Progenitor cell of endocrine pancreas (in vitro differentiated cells): Measurements from ENCODE around the gene NCAN. TPM values are rescaled to one million over a fixed set of nuclear protein-coding genes. Genes with fewer than 3 reads are reported as not detected.

Experiments used
- DNase-seq: peaks from one replicate; pipeline ENCODE4 v3.0.0; 2021; ENCODE audit warnings: low spot score; ENCODE audit not compliant: unreplicated experiment
- H3K27ac Mint-ChIP-seq: 2 replicates; pipeline ENCODE4 v1.8.0; 2021; ENCODE audit warnings: mild to moderate bottlenecking, moderate library complexity, mixed read lengths
- H3K27me3 Mint-ChIP-seq: 2 replicates; pipeline ENCODE4 v1.8.0; 2021; ENCODE audit warnings: mixed read lengths
- H3K36me3 Mint-ChIP-seq: 2 replicates; pipeline ENCODE4 v1.8.0; 2022; ENCODE audit warnings: mixed read lengths; ENCODE audit not compliant: insufficient read depth
- H3K4me1 Mint-ChIP-seq: 2 replicates; pipeline ENCODE4 v1.8.0; 2021; ENCODE audit warnings: low read depth, mixed read lengths
- H3K4me3 Mint-ChIP-seq: 2 replicates; pipeline ENCODE4 v1.8.0; 2021; ENCODE audit warnings: low read depth, mild to moderate bottlenecking, moderate library complexity, mixed read lengths
- H3K9me3 Mint-ChIP-seq: 2 replicates; pipeline ENCODE4 v1.8.0; 2021; ENCODE audit warnings: low read depth, mixed read lengths
- CTCF ChIP-seq: fragments of 200-600 bp; sonication (generic); IDR thresholded peaks from one replicate; pipeline ENCODE4 v1.5.0; 2021; ENCODE audit warnings: antibody characterized with exemption, mild to moderate bottlenecking; ENCODE audit not compliant: unreplicated experiment
- total RNA-seq: library from RNA; stranded (reverse); gene quantifications from 2 replicates; pipeline ENCODE4 v1.2.1, GENCODE V29; 2021

Gene NCAN
- total RNA-seq, 1 donor from 2014 or later, result 0.17 TPM

GRCh38 chr19:19179548-19180441 is 32.0 kb upstream of the NCAN start:
- Mint-ChIP-seq H3K27ac (no peak overlapping the region), H3K27me3 (no peaks in the 10 kb centered on the region), H3K4me1 (no peaks in the 10 kb centered on the region), H3K9me3 (no peaks in the 10 kb centered on the region), H3K4me3 (no peak overlapping the region), H3K36me3 (peaks cover 11% of the 10 kb centered on the region)
- DNase-seq, result no peak
- no peak for TF ChIP-seq CTCF

- no peaks in the 10 kb centered on the region for H3K9me3 Mint-ChIP-seq
- peaks cover 16% of the 10 kb centered on the region for H3K36me3 Mint-ChIP-seq
- no peaks in the 10 kb centered on the region for H3K27me3 Mint-ChIP-seq
- no peak overlapping the region for H3K4me3 Mint-ChIP-seq
- no peaks in the 10 kb centered on the region for H3K4me1 Mint-ChIP-seq
- no peak overlapping the region for H3K27ac Mint-ChIP-seq
- DNase-seq, result no peak
- TF ChIP-seq CTCF, result no peak
Observed at GRCh38 chr19:19181488-19181998, 30.2 kb upstream of the NCAN start.

- Mint-ChIP-seq H3K4me1 (peaks cover 2% of the 10 kb centered on the region), H3K27me3 (no peaks in the 10 kb centered on the region), H3K36me3 (peaks cover 15% of the 10 kb centered on the region), H3K4me3 (no peak overlapping the region), H3K9me3 (no peaks in the 10 kb centered on the region), H3K27ac (peak overlapping the region; percentile 55)
- peak; percentile 67 for TF ChIP-seq CTCF
- DNase-seq, result peak; percentile 31
Observed at GRCh38 chr19:19185853-19186740, 25.7 kb upstream of the NCAN start.

GRCh38 chr19:19186742-19187141 is 25.0 kb upstream of the NCAN start:
- Mint-ChIP-seq H3K27ac (no peak overlapping the region), H3K4me1 (peaks cover 7% of the 10 kb centered on the region), H3K9me3 (no peaks in the 10 kb centered on the region), H3K4me3 (no peak overlapping the region), H3K27me3 (no peaks in the 10 kb centered on the region), H3K36me3 (peaks cover 13% of the 10 kb centered on the region)
- DNase-seq, result no peak
- no peak for TF ChIP-seq CTCF

GRCh38 chr19:19191768-19192077 is 20.0 kb upstream of the NCAN start:
- Mint-ChIP-seq H3K4me1 (peaks cover 14% of the 10 kb centered on the region), H3K36me3 (peaks cover 4% of the 10 kb centered on the region), H3K9me3 (no peaks in the 10 kb centered on the region), H3K27ac (peak overlapping the region; percentile 97), H3K27me3 (no peaks in the 10 kb centered on the region), H3K4me3 (peak overlapping the region; percentile 98)
- TF ChIP-seq CTCF, result no peak
- no peak for DNase-seq
